NCI-H1417 treated with DMSO at 0.1 percent for 48 hours (cell line): ENCODE measurements around the gene ZNF593.

ENCODE experiments used
- DNase-seq: peaks from one replicate; lab custom pipeline; 2025; lab: John Stamatoyannopoulos, UW

Gene ZNF593

DNA sequence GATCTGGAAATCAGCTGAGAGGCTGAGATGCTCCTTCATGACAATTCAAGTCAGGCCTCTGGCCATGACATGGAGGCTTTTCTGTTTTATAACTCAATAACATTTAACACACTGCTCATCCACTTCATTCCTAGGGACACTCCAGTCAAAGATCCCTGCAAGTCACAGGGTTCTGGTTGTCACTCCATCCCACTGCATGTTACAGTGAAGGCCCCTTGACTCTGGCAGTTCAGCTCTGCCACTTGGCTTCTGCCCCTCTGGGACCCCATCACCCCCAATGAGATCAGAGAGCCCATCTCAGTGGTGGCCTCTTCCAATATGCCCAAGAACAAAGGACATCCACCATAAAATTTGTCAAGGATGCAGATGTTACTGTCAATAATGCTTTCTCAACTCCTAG lies 20.8 kb upstream of the ZNF593 start:
- no peak for DNase-seq

DNA sequence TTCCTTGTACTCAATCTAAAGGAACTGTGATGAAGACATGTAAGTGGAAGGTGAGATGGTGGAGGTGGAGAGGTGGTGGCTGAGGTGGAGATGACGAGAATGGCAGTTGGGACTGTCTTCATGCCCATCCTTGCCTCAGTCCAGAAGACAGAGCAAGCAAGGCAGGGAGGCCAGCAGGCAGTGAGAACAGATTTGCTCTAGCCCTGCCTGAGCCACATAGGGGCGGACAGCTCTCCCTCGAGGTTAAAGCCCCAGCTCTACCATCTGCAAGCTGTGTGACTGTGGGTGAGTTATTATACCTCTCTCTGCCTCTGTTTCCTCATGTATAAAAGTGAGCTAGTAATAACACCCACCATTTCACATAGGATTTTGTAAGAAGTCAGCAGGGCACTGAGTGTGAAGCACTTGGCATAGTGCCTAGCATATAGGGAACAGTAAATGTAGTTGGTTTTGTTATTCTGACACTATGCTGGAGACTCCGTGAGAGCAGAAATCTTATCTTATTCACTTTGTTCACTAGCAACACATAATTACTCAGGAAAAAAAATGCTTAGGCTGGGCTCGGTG lies 15.7 kb upstream of the ZNF593 start:
- no peak for DNase-seq

DNA sequence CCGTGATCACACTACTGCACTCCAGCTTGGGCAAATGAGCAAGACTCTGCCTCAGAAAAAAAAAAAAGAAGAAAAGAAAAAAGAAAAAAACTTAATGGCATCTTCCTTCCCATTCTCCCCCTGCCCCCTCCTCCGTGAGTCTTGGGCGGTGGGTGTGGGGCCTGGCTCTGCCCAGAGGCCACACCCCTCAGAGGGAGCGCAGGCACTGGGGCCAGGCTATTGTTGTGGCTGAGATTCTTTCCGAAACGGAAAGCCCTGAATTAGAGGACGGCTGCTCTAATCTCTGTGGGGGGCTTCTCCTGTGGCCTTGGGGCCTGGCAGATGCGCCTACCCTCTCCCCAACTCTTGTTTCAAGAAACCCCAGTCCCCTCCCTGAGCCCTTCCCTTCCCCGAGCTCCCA lies 15.0 kb upstream of the ZNF593 start:
- no peak for DNase-seq

DNA sequence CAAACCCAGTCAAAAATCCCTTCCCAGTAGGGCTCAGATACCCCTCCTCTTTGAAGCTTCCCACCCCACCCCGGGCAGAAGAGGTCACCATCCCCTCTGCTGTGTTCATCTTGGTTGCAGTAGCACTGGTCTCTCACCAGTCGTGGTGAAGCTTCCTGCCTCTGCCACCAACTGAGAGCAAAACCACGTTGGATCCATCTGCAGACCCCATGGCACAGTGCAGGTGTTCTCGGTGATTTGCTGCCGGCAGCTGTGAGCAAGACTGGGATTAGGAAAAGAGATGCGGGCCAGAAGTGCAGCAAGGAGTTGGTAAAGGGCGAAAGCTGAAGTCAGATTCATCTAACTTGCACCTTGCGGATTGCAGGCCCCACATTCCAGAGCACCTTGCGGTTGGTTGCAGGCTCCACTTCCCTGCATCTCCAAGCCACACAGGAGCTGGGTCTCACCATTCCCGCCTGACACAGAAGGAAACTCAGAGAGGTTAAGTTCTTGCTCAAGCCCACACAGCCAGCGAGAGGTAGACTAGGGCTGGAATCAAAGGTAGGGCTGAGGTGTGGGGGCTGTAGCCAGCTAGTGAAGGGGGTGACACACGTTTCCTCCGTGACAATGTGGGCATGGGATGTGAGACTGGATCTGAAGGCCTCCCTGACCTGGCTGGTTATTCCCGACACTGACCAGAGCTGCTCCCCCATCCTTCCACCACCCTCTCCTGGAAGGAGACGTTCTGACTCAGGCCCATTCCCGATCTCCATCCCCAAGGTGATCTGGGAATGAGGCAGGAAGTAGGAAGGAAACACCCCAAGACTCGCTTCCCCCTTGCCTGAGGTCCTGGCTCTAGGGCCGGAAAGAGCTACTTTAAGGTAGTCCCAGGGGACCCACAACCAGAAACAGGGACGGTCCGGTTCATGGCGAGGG lies 14.1 kb upstream of the ZNF593 start:
- no peak for DNase-seq

DNA sequence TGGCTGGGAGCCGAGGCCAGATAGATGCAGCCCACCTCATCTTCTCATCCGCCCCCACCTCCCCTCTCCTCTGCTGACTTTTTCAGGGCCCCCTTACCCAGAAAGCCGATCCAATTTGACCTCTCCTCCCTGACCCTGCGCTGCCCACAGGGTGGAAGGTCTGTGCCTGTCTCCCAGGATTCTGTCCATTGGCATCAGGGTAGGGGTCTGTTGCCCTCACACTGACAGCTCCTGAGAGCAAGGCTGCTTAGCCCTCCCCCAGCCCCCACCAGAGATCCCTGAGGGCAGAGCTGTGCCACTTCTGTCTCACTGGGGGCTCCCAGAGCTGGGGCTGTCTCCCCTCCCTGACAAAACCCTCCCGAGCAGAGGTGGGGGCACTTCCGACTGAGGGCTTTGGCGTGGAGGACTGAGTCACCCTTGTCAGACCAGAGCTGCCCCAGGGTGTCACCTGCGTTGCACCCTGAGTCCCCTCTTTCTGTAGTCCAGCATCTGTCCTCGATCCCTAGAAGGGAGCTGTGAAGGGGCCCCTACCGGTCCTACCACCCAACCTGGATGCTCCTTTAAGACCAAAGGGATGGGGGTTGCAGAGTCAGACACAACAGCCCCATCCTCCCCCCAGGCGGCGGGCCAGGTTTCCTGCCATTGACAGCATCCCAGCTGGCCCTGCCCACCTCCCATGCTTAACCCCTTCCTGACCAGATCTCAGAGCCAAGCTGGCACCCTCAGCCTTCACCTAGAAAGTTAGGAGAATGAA lies 13.2 kb upstream of the ZNF593 start:
- no peak for DNase-seq

DNA sequence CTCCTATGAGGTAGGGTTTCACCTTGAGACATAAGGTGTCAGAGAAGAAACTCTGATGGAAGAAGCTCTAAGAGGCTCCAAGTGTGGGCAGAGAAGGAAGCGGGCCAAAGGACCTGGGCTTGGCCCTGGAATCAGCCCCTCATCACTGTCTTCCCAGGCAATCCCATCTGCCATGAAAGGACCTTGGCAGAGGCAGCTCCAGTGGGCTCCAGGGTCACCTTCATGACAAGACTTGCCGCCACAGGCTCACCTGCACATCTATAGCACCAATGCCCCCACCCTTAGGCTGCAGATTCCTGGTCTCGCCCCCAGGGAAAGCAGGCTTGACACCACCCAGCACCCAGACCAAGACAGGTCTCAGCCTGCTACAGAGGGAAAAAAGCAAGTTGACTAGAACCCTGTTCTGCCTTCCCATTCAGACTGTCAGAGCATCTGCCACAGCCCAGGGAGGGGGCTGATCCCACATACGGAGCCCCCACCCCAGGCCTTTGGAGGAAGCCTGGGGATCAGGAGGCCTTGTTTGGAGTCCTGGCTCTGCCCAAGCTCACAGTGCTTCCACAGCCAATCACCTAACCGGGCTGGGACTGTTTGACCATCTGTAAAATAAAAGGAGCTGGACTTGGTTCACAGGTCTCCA lies 11.3 kb upstream of the ZNF593 start:
- DNase-seq = no peak

DNA sequence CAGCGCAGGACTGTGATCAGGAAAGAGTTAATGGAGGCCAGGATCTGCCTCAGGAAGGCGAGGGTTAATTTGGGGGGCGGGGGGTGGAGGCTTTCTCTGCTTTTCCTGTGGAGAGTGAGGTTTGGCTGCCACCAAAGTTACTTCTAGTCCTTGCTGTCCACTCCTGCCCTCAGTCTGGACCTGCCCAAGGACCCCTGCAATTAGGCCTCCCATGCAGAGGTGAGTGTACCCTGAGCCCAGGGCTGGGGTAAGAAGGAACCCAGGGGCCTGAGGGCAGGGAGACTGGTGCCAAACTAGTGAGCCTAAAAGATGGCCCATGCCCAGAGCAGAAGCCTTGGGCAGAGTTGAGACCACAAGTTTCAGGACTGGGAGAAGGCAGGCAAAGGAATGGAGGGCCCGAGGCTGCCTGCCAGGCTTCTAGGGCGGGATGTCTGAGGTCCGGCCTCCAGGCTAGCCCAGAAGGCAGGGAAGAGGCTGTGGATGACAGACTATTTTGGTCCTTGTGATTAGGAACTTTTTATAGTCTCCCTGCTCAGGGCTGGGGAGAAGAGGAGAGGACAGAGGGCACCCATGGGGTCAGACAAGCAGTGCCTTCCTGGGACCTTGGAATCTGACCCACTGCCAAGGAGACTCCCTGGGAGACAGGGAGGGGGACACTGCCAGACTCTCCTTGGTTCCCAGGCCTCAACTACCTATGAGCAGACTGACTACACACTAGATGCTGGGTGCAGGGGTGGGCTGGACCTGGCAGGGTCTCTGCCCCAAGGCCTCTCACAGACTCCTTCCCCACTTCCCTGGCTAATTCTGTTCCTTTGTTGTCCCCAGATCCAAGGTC lies 10.6 kb upstream of the ZNF593 start, which contains the start of gene FAM110D:
TSS of gene FAM110D (plus strand) at position 172 of the 835 bp plus-strand sequence. CDS start 2,213 bp downstream, outside the sequence.
- DNase-seq = no peak

DNA sequence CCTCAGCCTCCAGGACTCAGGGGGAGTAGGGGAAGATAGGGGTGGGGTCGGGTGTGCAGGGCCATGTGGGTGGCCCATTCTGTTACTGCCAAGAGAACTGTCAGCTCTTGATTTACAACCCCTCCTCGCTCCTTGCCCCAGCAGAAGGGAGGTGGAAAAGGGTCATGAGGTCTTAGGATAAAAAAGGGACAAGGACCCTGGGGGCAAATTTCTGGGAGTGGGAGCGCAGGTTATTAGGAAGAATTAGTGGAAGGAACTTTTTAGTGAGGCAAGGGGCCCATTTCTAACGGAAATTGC lies 10.0 kb upstream of the ZNF593 start:
- no peak for DNase-seq

DNA sequence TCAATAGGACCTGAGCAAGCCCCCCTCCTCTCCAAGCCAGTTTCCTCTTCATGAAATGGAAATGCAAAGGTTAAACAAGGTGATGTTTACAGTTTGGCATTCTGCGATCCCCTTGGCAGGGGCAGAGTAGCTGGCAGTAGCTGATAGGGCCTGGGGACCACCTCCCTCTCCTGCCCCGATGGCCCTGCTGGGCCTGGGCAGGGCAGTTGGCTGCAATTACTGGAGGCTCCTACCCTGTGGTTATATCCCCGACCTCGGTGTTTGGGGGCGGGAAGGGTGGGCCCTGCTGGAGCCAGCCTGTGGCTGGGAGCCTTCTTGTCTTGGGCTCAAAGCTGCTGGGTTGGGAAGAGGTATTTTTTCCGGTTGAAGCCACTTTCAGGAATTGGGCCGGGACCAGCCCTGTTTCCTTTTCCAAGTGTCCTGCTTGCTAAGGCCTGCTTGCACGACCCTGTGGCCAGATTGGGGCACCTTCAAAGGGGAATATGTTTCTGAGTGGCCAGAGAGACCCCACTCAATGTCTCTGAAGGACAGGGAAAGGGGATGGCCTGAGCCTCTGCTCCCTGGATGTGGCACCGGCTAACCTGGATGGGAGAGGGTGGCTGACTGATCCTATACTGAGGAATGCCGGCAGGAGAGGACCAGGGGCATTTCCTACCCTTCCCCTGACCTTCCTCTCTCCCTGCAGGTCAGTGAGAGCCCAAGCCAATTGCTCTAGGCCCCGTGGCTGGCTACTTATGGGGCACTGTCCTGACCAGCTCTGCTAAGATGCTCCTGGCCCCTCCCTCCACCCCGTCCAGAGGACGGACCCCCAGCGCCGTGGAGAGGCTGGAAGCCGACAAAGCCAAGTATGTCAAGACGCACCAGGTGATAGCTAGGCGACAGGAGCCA lies 8.9 kb upstream of the ZNF593 start:
- no peak for DNase-seq

DNA sequence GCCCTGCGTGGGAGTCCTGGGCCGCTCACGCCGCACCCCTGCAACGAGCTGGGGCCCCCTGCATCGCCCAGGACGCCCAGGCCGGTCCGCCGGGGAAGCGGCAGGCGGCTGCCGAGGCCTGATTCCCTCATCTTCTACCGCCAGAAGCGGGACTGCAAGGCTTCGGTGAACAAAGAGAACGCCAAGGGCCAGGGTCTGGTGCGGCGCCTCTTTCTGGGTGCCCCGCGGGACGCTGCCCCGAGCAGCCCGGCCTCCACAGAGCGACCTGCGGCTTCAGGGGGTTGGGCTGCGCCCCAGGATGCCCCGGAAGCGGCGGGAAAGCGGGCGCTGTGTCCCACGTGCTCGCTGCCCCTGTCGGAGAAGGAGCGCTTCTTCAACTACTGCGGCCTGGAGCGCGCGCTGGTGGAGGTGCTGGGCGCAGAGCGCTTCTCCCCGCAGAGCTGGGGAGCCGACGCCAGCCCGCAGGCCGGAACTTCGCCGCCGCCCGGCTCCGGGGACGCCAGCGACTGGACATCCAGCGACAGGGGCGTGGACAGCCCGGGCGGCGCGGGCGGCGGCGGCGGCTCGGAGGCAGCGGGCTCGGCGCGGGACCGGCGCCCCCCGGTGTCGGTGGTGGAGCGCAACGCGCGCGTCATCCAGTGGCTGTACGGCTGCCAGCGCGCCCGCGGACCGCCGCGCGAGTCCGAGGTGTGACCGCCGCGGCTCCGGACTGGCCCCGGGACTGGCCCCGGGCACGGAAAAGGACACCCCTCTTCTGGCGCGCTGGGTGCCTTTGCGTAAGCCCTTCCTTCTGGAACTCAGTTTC lies 8.1 kb upstream of the ZNF593 start:
- DNase-seq = peak; percentile 43

DNA sequence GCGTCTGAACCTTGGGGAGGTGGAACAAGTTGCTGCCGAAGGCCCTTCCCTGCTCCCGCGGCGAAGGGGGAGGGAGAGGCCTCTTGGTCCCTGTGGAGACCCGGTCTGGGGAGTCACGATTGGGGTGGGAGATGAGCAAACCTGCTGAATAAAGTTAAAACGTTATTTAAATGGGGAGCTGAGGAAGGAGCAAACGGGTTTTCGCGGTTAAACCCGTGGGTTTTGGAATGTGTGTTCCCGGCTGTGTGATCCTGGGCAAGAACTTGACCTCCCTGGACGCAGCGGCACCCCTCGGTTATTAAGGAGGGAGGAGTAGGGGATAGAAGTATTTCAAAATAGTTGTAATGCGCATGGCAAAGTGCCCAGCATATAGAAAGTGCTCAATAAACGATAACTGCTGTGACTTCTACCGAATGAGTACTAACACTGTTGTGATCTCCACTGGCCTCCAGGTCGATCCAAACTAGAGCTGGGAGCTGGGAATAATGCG lies 7.4 kb upstream of the ZNF593 start:
- DNase-seq = no peak

DNA sequence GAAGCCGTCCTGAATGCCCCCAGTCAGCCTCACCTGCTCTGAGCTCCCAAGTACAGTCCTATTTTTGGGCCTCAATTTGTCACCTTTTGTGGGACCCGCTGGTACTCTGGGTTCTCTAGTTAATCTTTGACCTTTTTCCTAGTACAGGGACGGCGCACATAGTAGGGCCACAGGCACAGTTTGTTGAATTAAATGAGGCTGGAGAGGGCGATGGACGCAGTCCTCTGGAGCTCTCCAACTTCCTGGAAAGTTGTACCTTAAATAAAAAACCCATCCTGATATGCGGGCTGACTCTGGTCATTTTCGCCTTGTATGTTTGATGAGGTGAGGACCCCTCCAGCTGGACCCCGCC lies 6.0 kb upstream of the ZNF593 start:
- no peak for DNase-seq

DNA sequence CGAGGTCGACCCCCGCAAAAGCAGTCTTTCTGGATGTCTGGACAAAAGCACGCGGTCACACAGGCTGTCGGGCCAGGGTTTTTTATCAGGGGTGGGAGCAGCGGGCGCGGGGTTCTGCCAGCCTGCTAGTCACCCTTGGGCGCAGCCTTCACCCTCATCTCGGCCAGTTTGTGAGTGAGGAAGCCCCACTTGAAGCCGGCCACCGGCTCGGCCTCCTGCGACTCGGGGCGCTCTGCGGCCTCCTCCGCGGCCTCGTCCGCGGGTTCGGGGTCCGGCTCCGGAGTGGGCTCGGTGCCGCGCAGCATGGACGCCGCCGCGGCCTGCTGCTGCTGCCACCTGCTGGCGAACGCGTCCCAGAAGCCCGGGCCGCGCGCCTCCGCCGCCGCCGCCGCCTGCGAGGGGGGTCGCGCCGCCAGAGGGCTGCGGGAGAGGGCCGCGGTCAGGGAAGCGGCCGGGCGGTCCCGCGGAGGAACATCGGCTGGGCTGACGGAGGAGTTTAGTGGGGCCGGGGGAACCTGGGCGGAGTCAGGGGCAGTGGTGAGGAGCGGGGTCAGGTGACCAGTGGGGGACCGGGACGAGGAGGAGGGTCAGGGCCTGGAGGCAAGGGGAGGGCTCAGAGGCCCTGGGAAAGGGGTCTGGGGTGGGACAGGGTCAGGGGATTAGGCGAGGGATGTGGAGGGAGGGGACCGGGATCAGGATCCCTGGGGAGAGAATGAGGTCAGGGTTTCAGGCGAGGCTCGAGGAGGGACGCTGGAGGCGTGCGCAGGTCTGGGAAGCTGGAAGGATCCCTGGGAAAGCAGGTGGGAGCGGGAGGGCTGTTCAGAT lies 5.5 kb upstream of the ZNF593 start:
- no peak for DNase-seq

DNA sequence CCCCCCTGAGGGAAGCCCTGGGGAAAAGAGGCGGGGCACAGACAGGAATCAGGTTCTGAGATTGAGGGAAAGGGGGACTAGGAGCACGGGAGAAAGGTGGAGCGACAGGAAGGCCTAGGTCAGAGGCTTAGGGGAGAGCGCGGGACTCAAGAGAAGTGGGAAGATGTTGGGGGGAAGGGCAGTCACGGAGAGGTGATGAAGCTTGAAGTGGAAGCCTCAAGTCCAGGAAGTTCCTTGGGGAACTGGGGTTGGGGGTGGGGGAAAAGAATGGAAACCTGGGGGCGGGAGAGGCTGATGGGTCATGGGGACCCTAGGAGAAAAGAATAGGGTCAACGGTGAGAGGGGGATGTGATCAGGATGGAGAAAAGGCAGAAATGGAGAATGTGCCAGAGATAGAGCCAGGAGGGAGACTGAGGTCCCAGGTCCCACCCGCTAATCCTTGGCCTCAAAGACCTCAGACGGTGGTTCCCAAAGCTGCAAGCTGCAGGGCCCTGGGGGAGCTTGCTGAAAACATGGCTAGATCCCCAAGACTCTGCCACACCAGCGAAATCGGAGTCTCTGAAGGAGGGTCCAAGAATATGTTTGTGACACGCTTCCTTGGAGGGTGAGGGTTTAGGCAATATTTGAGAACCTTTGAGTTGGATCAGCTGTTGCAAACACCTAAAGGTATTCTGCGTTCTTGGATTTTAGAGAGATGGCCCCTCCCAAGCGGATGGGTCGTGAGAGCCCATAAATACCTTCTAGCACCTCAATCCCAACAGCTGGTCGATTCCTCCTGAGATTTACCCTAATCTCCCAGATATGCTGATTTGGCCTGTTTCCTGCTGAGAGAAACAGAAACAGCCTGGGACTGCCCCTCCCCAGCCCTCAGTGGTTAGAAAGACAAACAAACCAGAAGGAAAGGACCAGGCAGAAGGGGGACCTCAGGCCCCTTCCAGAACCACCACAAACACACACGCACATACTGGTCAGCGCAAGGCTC lies 4.6 kb upstream of the ZNF593 start:
- no peak for DNase-seq

DNA sequence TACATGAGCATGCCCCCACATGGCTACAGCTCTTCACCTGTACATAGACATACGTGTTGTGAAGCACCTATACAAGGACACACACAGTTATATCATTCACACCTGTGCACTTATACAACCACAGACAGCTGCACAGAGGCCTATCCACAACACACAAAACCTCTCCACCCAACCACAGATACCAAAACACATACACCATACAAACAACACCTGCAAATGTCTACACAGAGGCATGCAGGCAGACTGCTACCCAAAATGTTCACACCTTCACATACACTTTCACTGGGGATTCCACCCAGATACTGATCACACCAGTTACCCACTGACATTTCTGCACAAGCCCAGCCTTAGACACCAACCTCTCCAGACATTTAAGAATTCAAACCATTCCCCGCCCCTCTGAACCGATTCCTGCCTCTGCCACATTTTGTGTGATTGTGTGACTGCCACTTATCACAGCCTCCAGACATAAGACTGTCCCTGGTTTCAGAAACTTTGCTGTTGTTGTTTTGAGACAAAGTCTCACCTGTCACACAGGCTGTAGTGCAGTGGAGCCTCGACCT lies 2.9 kb upstream of the ZNF593 start:
- DNase-seq = no peak

DNA sequence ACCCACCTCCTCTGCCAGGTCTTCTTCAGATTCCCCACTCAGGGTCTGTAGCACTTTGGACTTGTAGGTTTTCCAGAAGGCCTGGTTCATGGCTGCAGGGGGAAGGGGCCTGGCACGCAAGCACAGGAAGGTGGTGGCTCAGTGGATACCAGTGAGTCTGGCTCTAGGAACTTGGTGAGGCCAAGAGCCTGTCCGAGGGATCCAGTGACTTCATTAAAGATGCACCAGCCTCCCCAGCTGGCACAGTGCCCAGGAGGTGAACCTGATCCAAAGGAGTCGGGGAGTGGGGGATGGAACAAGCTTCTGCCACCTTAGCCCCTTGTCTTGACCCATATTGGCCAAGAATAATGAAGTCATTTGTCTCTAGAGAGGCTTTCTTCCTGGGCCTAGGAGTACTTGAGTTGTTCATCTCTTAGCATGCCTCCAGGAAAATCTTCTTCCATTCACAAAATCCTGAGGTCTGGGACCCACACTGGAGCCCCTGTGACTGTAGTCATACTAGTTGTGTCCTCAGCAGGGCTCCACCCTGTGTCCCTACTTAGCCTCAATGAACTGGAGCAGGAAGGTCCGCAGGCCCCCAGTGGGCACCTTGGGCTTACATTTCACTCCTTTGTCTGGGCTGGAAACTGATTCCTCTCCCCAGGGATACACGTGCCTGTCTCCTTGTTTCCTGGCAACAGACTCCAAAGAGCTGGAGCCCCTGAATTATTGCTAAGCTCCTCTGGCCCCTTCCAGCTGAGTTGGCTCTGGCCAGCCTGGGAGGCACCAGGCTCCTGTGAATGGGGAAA lies 1.1 kb upstream of the ZNF593 start, which contains the start of gene C1orf232:
TSS of gene C1orf232 (minus strand) at position 554 of the 788 bp plus-strand sequence. CDS start at position 90, 464 bp downstream.
- DNase-seq = peak; percentile 34
